ENCODE data around the gene SLC4A4.

DNA sequence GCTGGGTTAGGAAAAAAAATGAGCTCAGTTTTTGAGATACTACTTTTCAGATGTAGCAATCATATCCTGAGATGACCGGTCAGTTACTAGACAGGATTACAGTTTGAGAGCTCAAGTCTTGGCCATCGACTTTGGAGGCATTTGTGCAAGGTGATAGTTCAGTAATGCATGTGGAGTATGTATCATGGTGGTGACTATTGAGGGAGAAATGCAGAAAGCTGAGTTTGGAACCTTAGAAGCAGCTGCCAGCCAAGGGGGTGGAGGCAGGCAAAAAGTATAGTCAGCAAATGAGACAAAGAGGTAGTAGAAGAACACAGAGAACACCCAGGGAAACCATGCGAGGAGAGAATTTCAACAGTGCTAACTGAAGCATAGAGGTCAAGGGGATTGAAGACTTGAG is 48.7 kb upstream of the SLC4A4 start:
- TF ChIP-seq EED (IDR thresholded peaks at IDR 0.05; ENCODE audit: low read depth) = no peak
- TF ChIP-seq, protein P1, sequence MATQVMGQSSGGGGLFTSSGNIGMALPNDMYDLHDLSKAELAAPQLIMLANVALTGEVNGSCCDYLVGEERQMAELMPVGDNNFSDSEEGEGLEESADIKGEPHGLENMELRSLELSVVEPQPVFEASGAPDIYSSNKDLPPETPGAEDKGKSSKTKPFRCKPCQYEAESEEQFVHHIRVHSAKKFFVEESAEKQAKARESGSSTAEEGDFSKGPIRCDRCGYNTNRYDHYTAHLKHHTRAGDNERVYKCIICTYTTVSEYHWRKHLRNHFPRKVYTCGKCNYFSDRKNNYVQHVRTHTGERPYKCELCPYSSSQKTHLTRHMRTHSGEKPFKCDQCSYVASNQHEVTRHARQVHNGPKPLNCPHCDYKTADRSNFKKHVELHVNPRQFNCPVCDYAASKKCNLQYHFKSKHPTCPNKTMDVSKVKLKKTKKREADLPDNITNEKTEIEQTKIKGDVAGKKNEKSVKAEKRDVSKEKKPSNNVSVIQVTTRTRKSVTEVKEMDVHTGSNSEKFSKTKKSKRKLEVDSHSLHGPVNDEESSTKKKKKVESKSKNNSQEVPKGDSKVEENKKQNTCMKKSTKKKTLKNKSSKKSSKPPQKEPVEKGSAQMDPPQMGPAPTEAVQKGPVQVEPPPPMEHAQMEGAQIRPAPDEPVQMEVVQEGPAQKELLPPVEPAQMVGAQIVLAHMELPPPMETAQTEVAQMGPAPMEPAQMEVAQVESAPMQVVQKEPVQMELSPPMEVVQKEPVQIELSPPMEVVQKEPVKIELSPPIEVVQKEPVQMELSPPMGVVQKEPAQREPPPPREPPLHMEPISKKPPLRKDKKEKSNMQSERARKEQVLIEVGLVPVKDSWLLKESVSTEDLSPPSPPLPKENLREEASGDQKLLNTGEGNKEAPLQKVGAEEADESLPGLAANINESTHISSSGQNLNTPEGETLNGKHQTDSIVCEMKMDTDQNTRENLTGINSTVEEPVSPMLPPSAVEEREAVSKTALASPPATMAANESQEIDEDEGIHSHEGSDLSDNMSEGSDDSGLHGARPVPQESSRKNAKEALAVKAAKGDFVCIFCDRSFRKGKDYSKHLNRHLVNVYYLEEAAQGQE (IDR thresholded peaks at IDR 0.05; ENCODE audit: low read depth, low read length) = no peak
- TF ChIP-seq, protein P2, sequence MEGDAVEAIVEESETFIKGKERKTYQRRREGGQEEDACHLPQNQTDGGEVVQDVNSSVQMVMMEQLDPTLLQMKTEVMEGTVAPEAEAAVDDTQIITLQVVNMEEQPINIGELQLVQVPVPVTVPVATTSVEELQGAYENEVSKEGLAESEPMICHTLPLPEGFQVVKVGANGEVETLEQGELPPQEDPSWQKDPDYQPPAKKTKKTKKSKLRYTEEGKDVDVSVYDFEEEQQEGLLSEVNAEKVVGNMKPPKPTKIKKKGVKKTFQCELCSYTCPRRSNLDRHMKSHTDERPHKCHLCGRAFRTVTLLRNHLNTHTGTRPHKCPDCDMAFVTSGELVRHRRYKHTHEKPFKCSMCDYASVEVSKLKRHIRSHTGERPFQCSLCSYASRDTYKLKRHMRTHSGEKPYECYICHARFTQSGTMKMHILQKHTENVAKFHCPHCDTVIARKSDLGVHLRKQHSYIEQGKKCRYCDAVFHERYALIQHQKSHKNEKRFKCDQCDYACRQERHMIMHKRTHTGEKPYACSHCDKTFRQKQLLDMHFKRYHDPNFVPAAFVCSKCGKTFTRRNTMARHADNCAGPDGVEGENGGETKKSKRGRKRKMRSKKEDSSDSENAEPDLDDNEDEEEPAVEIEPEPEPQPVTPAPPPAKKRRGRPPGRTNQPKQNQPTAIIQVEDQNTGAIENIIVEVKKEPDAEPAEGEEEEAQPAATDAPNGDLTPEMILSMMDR (IDR thresholded peaks at IDR 0.05 in 2 of 3, conservative IDR thresholded peaks at IDR 0.05 in 1 of 3; ENCODE audit: control insufficient read depth in 2 of 3, extremely low read depth in 1 of 3, insufficient read depth in 1 of 3, low read depth in 3 of 3, low read length in 3 of 3) = no peak
- no peak for TF ChIP-seq TAF1 (IDR thresholded peaks at IDR 0.05; ENCODE audit: borderline replicate concordance, low read depth, low read length)
- no peak for TF ChIP-seq DPF2 (IDR thresholded peaks at IDR 0.05)
- TF ChIP-seq, protein P3, sequence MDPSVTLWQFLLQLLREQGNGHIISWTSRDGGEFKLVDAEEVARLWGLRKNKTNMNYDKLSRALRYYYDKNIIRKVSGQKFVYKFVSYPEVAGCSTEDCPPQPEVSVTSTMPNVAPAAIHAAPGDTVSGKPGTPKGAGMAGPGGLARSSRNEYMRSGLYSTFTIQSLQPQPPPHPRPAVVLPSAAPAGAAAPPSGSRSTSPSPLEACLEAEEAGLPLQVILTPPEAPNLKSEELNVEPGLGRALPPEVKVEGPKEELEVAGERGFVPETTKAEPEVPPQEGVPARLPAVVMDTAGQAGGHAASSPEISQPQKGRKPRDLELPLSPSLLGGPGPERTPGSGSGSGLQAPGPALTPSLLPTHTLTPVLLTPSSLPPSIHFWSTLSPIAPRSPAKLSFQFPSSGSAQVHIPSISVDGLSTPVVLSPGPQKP (IDR thresholded peaks at IDR 0.05; ENCODE audit: low read depth, low read length) = no peak
- no peak for TF ChIP-seq RFX5 (IDR thresholded peaks at IDR 0.05; ENCODE audit: low read depth, low read length)
- TF ChIP-seq, protein P4, sequence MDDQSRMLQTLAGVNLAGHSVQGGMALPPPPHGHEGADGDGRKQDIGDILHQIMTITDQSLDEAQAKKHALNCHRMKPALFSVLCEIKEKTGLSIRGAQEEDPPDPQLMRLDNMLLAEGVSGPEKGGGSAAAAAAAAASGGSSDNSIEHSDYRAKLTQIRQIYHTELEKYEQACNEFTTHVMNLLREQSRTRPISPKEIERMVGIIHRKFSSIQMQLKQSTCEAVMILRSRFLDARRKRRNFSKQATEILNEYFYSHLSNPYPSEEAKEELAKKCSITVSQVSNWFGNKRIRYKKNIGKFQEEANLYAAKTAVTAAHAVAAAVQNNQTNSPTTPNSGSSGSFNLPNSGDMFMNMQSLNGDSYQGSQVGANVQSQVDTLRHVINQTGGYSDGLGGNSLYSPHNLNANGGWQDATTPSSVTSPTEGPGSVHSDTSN (IDR thresholded peaks at IDR 0.05; ENCODE audit: insufficient replicate concordance, low read depth, low read length) = no peak
- TF ChIP-seq SMARCA5 (IDR thresholded peaks at IDR 0.05) = no peak
- no peak for TF ChIP-seq PAX5 (IDR thresholded peaks at IDR 0.05; ENCODE audit: borderline replicate concordance, low read depth, low read length)
- no peak for TF ChIP-seq CREM (IDR thresholded peaks at IDR 0.05; ENCODE audit: low read depth)
- no peak for TF ChIP-seq ATF2 (IDR thresholded peaks at IDR 0.05; ENCODE audit: low read length)
- no peak for TF ChIP-seq SMAD1 (IDR thresholded peaks at IDR 0.05; ENCODE audit: low read depth, partially characterized antibody)

Data from GM12878 (cell line).